Measurements from ENCODE around the gene AP3D1. TPM values are rescaled to one million over a fixed set of nuclear protein-coding genes. Genes with fewer than 3 reads are reported as not detected.
A peak's percentile ranks its signal among the peaks of the same experiment; 100 is the strongest.

The AP3D1 gene
- total and polyA plus RNA-seq, 11 donors = 63.1 to 124 (median 103) TPM

DNA sequence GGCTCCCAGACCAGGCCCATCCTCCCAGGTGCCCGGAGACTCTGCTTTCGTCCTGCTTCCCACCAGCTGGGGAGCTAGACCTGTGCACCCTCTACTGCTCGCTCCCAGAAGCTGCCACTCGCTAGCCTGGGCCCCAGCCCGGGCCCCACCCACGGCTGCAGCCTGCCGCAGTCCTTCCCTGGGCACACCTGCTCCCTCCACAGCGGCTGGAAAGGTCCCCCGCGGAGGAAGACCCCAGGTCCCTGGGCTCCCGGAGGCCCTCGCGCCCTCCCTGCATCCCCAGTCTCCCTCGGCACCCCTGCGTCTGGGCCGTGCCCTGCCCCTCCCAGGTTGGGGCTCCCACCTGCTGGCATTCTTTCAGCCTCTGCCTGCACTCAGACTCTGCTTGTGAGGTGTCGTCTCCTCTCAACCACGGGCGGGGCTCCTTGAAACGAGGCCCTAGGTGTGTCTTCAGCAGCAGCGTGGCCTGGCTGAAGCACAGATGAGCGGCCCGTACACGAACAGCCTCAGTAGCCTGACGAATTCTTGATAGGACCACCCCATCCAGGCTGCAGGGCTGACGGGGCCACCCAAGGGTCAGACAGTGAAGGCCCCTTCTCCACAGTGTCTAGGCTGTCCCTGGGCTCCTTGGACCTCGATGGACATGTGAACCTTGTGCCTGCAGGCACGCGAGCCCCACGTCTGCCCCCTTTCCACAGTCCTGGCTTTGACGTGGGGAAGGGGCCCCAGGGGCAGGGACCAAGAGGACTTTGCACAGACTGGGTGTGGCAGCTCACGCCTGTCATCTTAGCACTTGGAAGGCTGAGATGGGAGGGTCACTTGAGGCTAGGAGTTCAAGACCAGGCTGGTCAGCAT is 40.3 kb upstream of the AP3D1 start:
- DNase-seq = no peak
- H3K27me3 ChIP-seq = no peaks in the 10 kb centered on the region
- 89 to 95% (median 93%) methylated on average over 17 to 32 of the region's 32 CpGs for WGBS, 4 donors
- intact Hi-C loops (cut with DNase I) = loop anchor here in 1 of 10 donors (5.0 kb wide), 1 partner anchor 36 kb away; no protein-coding TSS in a partner anchor
- no peak overlapping the region for H3K27ac ChIP-seq
- H3K9me3 ChIP-seq = no peaks in the 10 kb centered on the region
- no peak for TF ChIP-seq POLR2A (IDR thresholded peaks at IDR 0.05)
- TF ChIP-seq, protein P1, sequence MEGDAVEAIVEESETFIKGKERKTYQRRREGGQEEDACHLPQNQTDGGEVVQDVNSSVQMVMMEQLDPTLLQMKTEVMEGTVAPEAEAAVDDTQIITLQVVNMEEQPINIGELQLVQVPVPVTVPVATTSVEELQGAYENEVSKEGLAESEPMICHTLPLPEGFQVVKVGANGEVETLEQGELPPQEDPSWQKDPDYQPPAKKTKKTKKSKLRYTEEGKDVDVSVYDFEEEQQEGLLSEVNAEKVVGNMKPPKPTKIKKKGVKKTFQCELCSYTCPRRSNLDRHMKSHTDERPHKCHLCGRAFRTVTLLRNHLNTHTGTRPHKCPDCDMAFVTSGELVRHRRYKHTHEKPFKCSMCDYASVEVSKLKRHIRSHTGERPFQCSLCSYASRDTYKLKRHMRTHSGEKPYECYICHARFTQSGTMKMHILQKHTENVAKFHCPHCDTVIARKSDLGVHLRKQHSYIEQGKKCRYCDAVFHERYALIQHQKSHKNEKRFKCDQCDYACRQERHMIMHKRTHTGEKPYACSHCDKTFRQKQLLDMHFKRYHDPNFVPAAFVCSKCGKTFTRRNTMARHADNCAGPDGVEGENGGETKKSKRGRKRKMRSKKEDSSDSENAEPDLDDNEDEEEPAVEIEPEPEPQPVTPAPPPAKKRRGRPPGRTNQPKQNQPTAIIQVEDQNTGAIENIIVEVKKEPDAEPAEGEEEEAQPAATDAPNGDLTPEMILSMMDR (IDR thresholded peaks at IDR 0.05) = no peak
- peaks cover 5 to 37% (median 23%) of the 10 kb centered on the region in 12 donors for H3K4me1 ChIP-seq
- peaks cover 0 to 90% (median 50%) of the 10 kb centered on the region in 9 donors for H3K36me3 ChIP-seq
- no peak overlapping the region for H3K4me3 ChIP-seq
- no peak for ATAC-seq

DNA sequence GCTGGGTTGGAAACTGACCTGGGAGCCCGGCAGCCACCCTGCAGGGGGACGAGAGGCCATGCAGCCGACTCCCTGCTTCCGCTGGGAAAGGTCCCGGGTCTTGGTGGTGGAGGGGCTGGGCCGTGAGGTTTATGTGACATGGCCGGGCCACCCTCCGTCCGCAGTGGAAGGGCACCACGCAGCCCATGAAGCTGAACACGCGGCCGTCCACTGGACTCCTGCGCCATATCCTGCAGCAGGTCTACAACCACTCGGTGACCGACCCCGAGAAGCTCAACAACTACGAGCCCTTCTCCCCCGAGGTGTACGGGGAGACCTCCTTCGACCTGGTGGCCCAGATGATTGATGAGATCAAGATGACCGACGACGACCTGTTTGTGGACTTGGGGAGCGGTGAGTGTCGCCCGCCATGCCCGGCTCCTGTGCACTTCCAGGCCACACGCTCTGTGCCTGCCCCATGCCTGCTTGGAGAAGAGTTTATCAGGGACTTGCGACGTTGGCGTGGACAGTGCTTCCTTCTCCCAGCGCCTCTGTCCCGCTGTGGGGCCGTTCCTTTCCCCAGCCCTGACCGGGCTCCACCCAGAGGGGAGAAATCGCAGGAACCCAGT is 39.6 kb upstream of the AP3D1 start:
- TF ChIP-seq, protein P1 (IDR thresholded peaks at IDR 0.05) = no peak
- TF ChIP-seq POLR2A (IDR thresholded peaks at IDR 0.05) = no peak
- WGBS, 4 donors = 92 to 95% (median 93%) methylated on average over 19 to 37 of the region's 37 CpGs
- Histone ChIP-seq H3K27me3 (no peaks in the 10 kb centered on the region), H3K27ac (no peak overlapping the region), H3K4me3 (no peak overlapping the region), H3K36me3 (peaks cover 0 to 86% (median 47%) of the 10 kb centered on the region in 9 donors), H3K9me3 (no peaks in the 10 kb centered on the region), H3K4me1 (peaks cover 5 to 44% (median 30%) of the 10 kb centered on the region in 12 donors)
- DNase-seq (no peak), ATAC-seq (no peak)
- intact Hi-C loops (cut with DNase I) = loop anchor here in 1 of 10 donors (5.0 kb wide), 1 partner anchor 36 kb away; no protein-coding TSS in a partner anchor

DNA sequence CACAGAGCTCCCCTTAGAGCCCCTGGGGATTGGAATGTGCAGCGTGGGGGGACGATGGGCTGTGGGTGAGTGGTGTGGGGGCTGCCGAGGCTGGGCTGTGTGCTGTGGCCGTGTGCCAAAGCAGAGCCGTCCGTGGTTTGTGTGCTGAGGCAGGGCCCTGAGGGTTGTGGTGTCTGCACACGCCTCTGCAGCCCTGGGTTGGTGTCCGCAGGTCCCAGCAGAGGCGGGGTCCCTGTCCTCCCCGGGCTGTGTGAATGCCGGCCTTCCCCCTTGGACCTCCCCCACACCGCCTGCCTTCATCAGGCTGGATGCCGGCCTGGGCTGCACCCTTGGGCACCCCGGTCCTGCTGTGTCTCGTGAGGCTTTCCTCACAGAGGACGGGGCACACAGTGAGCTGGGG is 38.5 kb upstream of the AP3D1 start:
- H3K27ac ChIP-seq = peak overlapping the region in 1 of 12 donors; percentile 25
- WGBS, 4 donors = 68 to 88% (median 81%) methylated on average over 14 to 16 of the region's 16 CpGs
- DNase-seq (no peak), ATAC-seq (no peak)
- no peaks in the 10 kb centered on the region for H3K9me3 ChIP-seq
- H3K36me3 ChIP-seq = peaks cover 0 to 75% (median 40%) of the 10 kb centered on the region in 9 donors
- H3K27me3 ChIP-seq = no peaks in the 10 kb centered on the region
- no peak for TF ChIP-seq POLR2A (IDR thresholded peaks at IDR 0.05)
- TF ChIP-seq, protein P1 (IDR thresholded peaks at IDR 0.05) = no peak
- peaks cover 5 to 54% (median 40%) of the 10 kb centered on the region in 12 donors for H3K4me1 ChIP-seq
- intact Hi-C loops (cut with DNase I) = loop anchor here in 1 of 10 donors (5.0 kb wide), 1 partner anchor 37 kb away; no protein-coding TSS in a partner anchor
- no peak overlapping the region for H3K4me3 ChIP-seq
